ENCODE data around the gene EGFLAM.

DNA sequence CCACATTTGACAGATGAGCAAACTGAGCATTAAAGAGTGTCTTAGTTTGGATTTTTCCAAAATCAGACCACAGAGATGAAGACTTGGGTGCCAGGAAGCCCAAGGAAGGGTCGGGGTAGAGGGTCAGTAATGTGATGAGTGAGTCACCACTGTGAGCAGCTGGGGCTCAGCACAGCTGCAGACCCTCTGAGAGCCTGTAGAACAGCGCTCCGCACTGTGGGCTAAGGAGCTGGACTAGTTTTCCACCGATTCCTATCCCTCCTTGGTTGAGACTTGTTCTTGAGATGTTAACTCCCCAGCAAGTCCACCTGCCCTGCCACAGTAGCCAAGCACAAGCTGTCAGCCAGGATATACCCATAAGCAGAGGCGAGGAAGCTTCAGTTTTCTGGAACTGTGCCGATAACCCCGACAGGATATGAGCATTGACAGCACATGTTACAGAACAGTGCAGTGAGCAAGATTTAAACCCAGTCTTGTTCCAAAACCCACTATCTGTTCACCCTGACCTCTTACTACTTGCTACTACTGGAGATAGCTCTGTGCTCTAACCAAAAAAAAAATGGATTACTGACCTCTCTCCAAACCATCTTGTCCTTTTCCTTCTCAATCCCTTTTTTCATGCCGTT lies 31.8 kb downstream of the EGFLAM start:
- TF ChIP-seq, protein P1, sequence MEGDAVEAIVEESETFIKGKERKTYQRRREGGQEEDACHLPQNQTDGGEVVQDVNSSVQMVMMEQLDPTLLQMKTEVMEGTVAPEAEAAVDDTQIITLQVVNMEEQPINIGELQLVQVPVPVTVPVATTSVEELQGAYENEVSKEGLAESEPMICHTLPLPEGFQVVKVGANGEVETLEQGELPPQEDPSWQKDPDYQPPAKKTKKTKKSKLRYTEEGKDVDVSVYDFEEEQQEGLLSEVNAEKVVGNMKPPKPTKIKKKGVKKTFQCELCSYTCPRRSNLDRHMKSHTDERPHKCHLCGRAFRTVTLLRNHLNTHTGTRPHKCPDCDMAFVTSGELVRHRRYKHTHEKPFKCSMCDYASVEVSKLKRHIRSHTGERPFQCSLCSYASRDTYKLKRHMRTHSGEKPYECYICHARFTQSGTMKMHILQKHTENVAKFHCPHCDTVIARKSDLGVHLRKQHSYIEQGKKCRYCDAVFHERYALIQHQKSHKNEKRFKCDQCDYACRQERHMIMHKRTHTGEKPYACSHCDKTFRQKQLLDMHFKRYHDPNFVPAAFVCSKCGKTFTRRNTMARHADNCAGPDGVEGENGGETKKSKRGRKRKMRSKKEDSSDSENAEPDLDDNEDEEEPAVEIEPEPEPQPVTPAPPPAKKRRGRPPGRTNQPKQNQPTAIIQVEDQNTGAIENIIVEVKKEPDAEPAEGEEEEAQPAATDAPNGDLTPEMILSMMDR (conservative IDR thresholded peaks at IDR 0.05 in 1 of 2, IDR thresholded peaks at IDR 0.05 in 1 of 2; ENCODE audit: extremely low read depth in 1 of 2, insufficient read depth in 1 of 2, low read depth in 1 of 2, low read length in 2 of 2) = no peak
- TF ChIP-seq EZH2 (IDR thresholded peaks at IDR 0.05; ENCODE audit: borderline replicate concordance, low read length) = no peak

Data from mammary epithelial cell (primary cell).